ENCODE measurements around the gene SLC44A1. TPM values are rescaled to one million over a fixed set of nuclear protein-coding genes. Genes with fewer than 3 reads are reported as not detected.

Gene SLC44A1
- total and polyA plus RNA-seq, 2 of the 13 experiments (the other 11 are each of a cell fraction or from before 2014, with no cell fraction given): 21.4 to 40.8 TPM

GRCh38 chr9:105447814-105448812 lies 203.7 kb downstream of the SLC44A1 start, which contains the start of gene FSD1L (continued):
- peak; percentile 78; the same call in 1 of the 2 replicates for TF ChIP-seq HBP1 (CRISPR knock-in tag; IDR thresholded peaks at IDR 0.05; ENCODE audit: low read depth)
- TF ChIP-seq ZNF263 (CRISPR knock-in tag; IDR thresholded peaks at IDR 0.05): no peak
- TF ChIP-seq ZNF772 (CRISPR knock-in tag; IDR thresholded peaks at IDR 0.05): no peak
- peak; percentile 36; the same call in 1 of the 2 replicates for TF ChIP-seq NKX3-1 (CRISPR knock-in tag; IDR thresholded peaks at IDR 0.05)
- TF ChIP-seq TSC22D2 (CRISPR knock-in tag; IDR thresholded peaks at IDR 0.05; ENCODE audit: borderline replicate concordance): 0 out of 2 replicates have a peak, but pooled peaks have one; percentile 27
- no peak for TF ChIP-seq TCF7 (IDR thresholded peaks at IDR 0.05; ENCODE audit: low read depth)
- TF ChIP-seq PRDM10 (CRISPR knock-in tag; IDR thresholded peaks at IDR 0.05; ENCODE audit: low read depth): no peak
- TF ChIP-seq ZNF879 (CRISPR knock-in tag; IDR thresholded peaks at IDR 0.05): no peak
- 0 out of 2 replicates have a peak, but pooled peaks have one; percentile 8 for TF ChIP-seq ERF (CRISPR knock-in tag; IDR thresholded peaks at IDR 0.05)
- TF ChIP-seq ZNF784 (CRISPR knock-in tag; IDR thresholded peaks at IDR 0.05; ENCODE audit: borderline replicate concordance): no peak
- no peak for TF ChIP-seq MLLT10 (CRISPR knock-in tag; IDR thresholded peaks at IDR 0.05)
- no peak for TF ChIP-seq ZBTB33 (CRISPR knock-in tag; IDR thresholded peaks at IDR 0.05)
- TF ChIP-seq ARNT2 (CRISPR knock-in tag; IDR thresholded peaks at IDR 0.05; ENCODE audit: low read depth): no peak
- TF ChIP-seq TEF (CRISPR knock-in tag; IDR thresholded peaks at IDR 0.05): no peak
- no peak for TF ChIP-seq NR2F2 (IDR thresholded peaks at IDR 0.05; ENCODE audit: borderline replicate concordance, low read depth)
- no peak for TF ChIP-seq ZNF766 (CRISPR knock-in tag; IDR thresholded peaks at IDR 0.05; ENCODE audit: borderline replicate concordance)
- no peak for TF ChIP-seq LRRFIP1 (CRISPR knock-in tag; conservative IDR thresholded peaks at IDR 0.05)
